ENCODE data around the gene DMAP1.

Gene DMAP1

GRCh38 chr1:44228218-44228617, 14.9 kb downstream of the DMAP1 start:
- DNase-seq, result no peak

GRCh38 chr1:44229435-44230167, 16.3 kb downstream of the DMAP1 start:
- no peak for DNase-seq

- no peak for DNase-seq
Measured at GRCh38 chr1:44230796-44231195, 17.5 kb downstream of the DMAP1 start.

- no peak for DNase-seq
Measured at GRCh38 chr1:44233593-44233992, 20.3 kb downstream of the DMAP1 start.

GRCh38 chr1:44235808-44236207, 22.5 kb downstream of the DMAP1 start:
- no peak for DNase-seq

- no peak for DNase-seq
Measured at GRCh38 chr1:44236490-44237272, 23.4 kb downstream of the DMAP1 start.

- DNase-seq, result peak in 2 of 5 donors; percentile 12 to 25
Measured at GRCh38 chr1:44237721-44238457, 24.6 kb downstream of the DMAP1 start.

GRCh38 chr1:44238660-44239059, 25.4 kb downstream of the DMAP1 start:
- no peak for DNase-seq

GRCh38 chr1:44239331-44239960, 26.2 kb downstream of the DMAP1 start:
- no peak for DNase-seq

- DNase-seq, result no peak
Measured at GRCh38 chr1:44239961-44240371, 26.7 kb downstream of the DMAP1 start.

GRCh38 chr1:44240802-44241671, 27.8 kb downstream of the DMAP1 start:
- no peak for DNase-seq

- no peak for DNase-seq
Measured at GRCh38 chr1:44242746-44243145, 29.5 kb downstream of the DMAP1 start.

GRCh38 chr1:44243782-44244495, 30.7 kb downstream of the DMAP1 start:
- DNase-seq, result no peak

GRCh38 chr1:44244986-44245385, 31.7 kb downstream of the DMAP1 start:
- no peak for DNase-seq

GRCh38 chr1:44246806-44247205, 33.5 kb downstream of the DMAP1 start:
- DNase-seq, result no peak

- no peak for DNase-seq
Measured at GRCh38 chr1:44249543-44249942, 36.3 kb downstream of the DMAP1 start.

- no peak for DNase-seq
Measured at GRCh38 chr1:44250068-44250781, 37.0 kb downstream of the DMAP1 start.

GRCh38 chr1:44251486-44251885, 38.2 kb downstream of the DMAP1 start:
- no peak for DNase-seq

- no peak for DNase-seq
Measured at GRCh38 chr1:44251989-44252671, 38.9 kb downstream of the DMAP1 start.

- no peak for DNase-seq
Measured at GRCh38 chr1:44254392-44254910, 41.2 kb downstream of the DMAP1 start.
